AML-193 (cell line): ENCODE data around the gene C1orf141.
"Not testable (repeated sequence)": the region's sequence is repeated elsewhere in the genome, so short reads cannot be mapped to it uniquely, and the experiment has no call there.

ENCODE experiments used
- DNase-seq, 2 experiments: peaks; one replicate each; lab custom pipeline; 2025; lab: John Stamatoyannopoulos, UW

C1orf141 gene

DNA sequence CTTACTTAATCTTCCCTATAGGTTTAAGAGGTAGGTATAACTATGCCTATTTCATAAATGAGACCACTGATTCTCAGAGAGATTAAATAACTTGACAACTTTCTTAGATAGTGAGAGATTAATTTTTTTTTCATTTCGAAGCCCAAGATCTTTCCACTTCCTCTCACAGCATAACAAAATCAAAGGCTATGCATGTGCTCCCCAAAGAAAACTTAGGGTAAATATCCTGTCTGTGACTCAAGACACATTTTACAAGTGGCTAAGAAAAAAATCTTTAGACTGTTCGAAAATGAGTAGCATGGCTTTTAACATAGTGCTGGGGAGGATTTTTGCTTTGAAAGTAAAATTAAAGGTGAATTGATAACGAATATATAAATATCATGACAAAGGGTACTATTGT lies 8.2 kb upstream of the C1orf141 start:
- no peak for DNase-seq

DNA sequence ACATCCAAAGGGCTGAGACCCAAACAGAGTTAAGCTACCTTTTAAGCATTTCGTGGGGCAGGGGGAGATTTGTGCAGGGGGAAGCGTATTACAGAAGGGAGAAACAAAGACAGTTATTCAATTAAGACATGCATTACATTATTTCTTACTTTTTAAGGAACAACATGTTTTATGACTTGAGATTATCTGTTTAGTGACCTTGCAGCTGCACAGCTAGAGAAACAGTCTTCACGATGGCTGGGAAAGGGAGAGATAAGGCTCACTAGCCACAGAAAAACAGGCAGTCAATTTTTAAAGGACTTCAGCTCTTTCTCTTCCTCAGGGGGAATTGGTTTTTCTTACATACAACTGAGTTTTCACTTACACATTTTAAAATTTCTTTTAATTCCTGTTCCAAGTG lies 7.1 kb upstream of the C1orf141 start:
- DNase-seq, result not testable (repeated sequence)

DNA sequence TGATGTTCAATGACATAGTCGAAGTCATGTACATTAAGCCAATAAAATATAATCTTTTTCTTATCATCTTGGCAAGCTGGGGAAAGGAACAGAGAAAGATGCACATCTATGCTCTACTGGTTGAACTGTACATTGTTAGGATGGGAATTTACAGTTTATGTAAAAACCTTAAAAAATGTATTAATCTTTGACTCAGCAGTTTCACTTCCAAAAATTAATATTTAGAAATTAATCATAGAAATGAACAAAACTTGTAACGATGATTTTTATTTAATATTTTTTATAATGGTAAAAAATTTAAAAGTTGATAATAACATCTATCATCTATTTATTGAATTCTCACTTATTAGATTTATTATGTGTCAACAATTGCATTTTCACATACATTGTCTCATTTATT lies 5.7 kb upstream of the C1orf141 start:
- DNase-seq, result no peak

DNA sequence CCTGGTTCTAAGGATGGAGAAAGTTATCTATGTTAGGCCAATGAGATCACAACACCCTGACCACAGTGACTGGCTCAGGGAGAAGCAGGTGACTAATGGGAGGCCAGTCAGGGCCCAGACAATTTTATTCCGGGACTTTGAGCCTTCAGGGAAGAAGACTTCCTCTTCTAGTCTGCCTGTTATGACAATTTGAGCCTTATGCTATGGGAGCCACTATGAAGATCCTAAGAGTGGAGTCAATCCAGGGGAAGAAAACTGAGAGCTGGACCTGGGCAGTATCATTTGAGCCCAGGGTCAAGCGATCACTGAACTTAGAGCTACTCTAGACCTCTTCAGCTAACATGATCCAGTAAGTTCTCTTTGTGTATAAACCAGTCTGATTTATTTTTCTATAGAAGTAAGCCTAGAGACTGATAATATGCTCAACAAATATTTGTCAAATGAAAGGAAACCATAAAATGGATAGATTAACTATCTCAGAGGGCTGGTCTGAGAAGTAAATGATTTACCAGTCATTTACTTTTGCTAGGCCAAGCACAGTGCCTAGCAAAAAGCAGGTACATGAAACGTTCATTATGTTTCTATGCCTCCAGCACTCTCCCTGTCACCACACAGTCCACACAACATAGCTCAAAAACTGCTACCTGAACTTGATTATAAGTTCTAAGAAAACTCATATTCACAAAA lies 4.2 kb upstream of the C1orf141 start:
- no peak for DNase-seq

DNA sequence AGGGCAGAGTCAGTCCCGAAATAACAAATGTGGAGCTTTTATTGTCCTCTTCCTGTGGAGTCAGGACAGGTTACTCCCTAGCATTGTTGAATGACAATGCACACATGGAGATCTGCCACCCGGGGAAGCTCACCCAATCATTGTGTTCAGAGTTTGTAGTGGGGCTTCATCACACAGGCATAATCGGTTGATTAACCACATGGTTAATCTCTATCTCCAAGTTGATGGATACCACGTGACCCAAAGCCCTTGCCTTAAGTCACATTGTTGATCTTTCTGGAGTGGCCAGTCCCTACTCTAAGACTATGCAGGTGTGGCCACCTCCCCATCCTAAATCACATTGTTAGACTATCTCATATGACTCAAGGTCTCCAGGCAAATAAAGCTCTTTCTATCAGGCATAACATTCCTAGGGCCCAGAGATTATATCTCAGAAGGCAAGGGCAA lies 2.6 kb upstream of the C1orf141 start:
- no peak for DNase-seq

DNA sequence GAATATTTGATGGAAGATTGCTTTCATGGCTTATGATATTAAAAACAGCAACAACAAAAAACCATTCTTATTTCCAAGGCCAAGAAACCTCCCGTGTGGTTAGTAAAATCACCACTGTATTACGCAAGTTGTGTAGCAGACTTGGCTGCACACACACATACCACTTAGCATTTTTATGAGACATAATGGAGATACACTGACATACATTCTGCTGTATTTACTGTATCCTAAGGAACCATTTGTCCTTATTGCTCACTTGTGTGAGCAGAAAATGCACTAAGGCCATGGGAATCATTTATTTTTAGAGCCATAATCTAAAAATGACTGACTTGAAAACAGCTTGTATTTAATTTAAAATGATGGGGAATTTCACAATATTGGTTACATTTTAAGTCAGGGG lies 584 bp upstream of the C1orf141 start:
- DNase-seq, result peak; percentile 18 to 28

DNA sequence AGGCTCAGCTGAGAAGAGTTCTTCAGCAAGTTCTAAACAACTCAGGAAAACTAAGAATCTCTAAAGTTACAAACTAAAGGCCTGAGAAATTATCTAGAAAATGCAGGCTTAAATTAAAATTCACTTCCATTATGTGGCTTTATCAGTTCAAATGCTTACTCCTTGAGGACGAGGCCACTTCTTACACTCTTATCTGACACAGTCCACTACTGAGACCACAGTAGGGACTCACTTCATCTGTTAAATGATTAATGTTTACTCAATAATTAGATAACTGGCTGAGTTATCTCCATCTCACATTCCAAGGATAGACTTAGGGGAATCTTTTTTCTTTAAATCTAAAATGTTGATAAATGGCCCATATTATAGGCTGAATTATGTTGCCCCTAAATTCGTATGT lies 1.6 kb downstream of the C1orf141 start:
- no peak for DNase-seq

DNA sequence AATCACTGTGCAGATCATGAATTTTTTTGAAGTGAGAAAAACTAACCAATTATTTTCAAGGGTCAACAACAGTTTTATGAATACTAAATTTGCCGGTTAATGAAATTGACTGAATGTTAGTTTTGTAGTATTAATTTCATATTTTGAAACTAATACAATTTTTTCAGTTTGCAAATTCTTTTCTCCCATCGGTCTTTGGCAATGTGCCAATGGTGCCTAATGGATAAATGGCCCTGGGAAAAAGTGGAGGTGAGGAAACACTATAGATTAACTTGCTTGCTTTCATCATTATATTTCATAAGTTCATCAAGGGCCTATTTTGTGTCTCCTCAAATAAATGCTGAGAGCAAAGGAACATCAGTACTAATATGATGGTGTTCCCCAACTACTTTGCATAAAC lies 4.1 kb downstream of the C1orf141 start:
- no peak for DNase-seq

DNA sequence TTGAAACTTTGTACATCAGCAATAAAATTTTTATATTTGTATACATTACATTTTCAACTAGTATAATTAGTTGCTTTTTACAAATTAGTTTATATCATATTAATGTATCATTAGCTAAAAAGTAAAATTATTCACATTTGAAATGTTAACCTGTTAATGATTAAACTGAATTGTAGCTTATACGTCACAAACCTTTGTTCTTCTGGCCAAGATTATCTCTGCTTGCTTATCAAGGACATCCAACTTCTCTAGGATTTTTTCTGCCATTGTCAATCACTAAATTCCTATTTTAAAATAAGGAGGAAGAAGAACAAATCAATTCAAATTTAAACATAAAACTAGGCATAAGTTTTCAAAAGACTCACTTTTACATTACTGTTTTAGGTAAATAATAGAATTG lies 7.8 kb downstream of the C1orf141 start:
- no peak for DNase-seq

DNA sequence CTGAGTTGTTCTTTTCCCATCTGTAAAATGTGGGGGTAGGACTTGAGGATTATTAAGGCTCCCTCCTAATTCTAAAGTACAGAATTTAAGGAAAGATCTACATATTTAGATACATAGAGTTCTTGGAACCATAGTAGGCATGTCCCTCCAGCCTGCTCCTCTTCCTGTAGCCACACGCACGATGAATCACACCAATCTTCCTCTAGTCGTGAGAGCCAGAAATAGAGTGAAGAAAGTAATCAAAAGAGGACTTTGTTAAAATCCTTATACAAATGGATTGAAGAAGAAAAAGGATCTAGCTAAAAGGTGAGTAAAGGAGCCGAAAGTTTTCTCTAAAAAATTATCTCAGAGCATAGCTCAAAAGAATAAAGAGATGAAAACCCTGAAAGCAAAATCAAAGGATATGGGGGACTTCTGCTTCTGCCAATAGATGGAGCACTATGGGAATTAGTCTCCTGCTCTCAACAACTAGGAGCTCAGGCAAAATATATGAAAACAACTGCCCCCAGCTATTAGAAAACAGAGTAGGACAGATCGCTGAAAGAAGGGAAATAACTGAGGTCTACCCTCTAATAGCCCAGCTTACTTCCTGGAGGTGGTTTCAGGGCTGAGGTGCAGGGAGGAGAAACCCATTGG lies 8.5 kb downstream of the C1orf141 start:
- DNase-seq, result no peak

DNA sequence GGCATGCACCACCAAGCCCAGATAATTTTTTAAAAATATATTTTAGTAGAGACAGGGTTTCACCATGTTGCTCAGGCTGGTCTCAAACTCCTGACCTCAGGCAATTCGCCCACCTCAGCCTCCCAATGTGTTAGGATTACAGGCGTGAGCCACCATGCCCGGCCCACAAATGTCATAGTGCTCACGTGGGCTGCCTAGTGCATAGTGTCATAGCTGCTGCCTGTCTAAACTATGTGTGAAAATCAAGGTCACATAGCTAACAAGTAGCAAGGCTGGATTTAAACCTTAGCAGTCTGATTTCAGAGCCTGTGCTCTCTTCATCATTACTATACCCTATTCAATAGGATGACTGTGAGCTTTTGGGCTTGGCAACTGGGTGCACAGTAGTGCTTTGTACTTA lies 10.3 kb downstream of the C1orf141 start:
- no peak for DNase-seq

DNA sequence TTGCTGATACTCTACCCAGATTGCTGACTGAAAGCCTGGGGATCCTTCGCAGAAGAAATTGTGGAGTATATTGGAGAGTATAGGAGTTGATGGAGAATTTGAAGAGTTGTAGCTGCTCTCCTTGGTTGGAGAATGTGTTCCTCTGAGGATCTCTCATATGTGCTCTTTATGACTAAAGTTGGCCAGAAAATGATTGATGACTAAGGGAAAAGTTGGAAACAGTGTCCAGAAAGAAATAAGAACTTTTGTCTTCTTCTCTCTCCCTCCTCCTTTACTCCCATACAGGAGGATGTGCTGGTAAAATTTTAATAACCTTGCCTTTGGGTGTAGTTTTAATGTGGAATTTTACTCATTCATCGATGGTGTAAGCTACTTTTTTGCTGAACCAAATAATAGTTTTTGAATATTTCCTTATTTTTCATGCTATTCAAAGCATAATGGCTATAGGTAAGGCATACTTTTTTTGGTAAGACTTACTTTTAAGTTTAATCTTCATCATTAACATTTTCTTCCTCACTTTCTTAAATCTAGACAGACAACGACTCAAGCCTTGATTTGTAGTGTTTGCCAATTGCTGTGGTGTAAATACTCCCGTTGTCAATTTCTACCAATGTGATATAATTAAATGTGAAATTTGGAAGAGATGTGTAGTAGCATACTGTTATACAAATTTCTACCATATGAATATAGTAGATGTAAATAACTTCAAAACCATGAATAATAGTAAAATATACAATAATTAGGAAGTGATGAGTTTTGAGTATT lies 13.7 kb downstream of the C1orf141 start:
- no peak for DNase-seq

DNA sequence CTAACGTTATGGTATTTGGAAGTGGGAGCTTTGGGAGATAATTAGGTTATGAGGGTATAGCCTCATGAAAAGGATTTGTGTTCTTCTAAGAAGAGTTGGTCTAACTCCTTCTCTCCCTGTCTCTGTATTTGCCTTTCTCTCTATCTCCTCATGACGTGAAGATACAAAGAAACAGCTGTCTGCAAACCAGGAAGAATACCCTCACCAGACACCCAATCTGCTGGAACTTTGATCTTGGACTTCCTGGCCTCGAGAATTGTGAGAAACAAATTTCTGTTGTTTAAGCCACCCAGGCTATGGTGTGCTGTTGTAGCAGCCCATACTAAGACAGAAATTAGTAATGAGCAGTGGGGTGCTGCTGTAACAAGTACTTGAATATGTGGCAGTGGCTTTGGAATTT lies 16.1 kb downstream of the C1orf141 start:
- DNase-seq, result no peak

DNA sequence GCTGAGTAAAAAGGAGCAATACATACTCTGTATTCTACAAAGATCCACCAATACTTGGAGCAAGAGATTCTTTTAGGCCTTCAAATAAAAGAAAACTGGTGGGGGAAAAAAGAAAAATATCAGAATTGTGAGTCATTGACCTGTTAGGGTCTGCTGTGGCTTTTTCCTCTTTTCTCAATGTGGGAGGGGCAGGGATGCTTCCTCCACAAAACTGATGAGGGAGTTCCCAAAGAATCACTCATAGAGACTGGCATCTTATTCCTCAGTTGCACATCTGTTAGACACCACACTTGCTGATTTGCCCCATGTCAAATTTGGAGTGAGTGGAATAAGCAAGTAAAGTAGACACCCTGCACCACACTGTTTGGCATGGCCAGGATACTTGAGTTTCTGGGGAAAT lies 16.6 kb downstream of the C1orf141 start:
- DNase-seq, result no peak

DNA sequence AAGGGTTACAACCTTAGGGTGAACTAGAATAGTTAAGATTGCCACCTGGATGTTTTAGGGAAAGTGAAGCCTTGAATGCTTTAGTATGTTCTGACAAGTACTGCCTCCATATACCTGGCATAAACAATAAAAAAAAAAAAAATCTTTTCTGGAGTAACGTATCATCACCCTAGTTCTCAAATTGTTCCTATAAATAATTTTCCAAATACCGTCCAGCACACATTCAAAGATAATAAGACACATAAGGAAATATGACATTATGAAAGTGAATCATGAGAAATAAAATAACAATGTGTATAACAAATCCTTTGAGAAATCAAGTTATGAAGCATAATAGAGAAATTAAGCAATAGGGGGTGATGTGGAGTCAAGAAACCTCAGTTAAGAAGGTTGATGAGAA lies 20.6 kb downstream of the C1orf141 start:
- no peak for DNase-seq

DNA sequence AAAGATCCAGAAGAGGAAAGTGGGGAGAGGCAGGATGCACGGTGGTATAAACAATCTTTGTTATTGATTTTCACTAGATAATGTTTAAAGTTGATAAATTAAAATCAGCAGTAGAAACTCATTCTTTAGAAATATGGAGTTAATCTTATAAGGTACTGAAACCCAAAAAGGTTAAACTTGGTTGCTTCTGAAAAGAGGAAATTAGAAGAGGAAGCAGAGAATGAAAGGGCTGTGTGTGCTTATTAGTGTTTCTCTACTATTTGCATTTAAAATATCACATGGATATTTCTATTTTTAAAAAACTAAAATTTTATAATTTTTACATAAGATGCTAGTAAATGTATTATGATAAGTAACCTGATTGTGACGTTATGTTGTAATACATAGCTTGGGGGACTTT lies 24.4 kb downstream of the C1orf141 start:
- DNase-seq, result peak; percentile 33 to 37

DNA sequence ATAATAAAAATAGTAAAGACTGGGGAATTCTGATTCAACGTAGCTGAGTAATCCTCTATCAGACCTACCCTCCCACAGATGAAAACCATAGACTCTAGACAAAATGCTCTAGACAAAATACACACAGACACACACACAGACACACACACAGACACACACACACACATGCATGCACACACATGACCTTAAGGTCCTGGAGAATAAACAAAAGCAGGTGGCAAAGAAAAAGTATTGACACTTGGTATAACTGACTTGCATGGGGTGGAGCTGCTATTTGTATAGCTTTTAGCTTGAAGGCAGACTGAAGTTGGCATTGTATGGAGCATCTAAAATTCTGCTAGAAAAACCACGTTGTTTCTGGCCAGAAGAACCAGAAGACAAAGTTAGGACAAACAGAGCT lies 29.3 kb downstream of the C1orf141 start:
- DNase-seq, result no peak

DNA sequence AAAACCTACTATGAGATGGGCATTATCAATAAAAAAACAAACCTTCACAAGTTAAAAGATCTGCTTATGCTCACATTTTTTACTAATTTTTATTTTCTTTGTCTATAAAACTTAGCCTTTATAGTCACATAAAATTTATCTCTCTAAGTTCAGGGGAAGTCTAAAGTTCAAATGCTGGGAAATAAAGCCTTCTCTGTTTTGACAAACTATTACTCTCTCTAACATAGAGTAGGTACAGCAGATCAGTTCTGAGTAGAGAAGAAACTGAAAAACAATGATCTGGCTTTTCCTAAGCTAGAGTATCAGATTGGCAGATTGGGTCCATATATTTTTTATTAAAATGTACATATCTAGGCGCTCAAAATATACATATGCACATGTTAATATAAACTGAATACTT lies 31.2 kb downstream of the C1orf141 start:
- no peak for DNase-seq

DNA sequence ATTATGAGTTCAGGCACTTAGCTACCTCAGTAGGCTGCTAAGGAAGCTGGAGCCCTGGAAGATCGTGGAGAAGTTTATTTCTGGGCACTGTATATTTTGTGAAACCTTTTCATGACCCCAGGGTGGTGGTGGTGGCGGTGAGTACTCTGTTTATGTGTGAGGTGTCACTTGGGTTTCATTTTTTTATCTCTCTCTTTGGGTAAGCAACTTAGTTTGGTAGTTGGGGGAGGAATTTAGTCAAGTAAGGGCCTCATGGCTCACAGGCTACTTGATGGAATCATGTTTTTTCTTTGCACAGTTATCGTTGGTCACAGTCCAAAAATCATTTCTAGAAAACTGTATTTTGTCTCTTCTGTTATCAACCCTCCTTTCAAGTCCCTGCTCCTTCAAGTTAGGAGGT lies 33.9 kb downstream of the C1orf141 start:
- no peak for DNase-seq

DNA sequence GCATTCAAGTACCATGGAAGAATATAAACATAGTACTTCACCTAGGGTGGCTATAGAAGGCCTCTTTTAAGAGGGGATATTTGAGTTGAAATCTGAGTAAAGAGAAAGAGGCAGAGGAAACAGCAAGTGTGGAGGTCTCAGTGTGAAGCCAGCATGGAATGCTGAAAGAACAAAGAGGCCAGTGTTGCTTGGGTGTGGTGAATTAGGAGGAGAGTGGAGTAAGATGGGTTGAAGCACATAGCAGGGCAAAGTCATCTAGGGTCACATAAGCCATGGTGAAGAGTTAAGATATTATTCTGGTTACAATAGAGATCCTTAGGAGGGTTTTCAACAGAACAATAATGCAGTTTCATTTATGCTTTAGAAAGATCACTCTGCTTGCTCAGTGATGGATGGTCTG lies 37.5 kb downstream of the C1orf141 start:
- DNase-seq, result no peak

DNA sequence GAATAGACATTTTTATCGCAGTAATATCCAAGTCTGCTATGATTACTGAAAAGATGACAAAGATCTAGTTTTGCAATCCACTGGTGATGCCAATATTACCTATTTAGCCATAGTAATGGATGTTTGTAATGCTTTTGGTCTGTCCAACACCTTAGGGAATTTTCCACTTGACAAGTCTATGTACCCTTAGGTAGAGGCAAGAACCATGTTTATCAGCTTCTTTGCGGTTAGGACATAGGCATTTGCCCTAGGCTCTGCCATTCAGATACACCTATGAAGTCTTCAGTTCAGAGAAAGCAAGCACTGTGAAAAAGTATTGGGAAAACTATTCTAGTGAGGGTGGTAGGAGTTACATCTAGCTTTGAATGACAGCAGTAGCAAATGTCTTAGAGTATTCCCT lies 40.6 kb downstream of the C1orf141 start:
- DNase-seq, result no peak

DNA sequence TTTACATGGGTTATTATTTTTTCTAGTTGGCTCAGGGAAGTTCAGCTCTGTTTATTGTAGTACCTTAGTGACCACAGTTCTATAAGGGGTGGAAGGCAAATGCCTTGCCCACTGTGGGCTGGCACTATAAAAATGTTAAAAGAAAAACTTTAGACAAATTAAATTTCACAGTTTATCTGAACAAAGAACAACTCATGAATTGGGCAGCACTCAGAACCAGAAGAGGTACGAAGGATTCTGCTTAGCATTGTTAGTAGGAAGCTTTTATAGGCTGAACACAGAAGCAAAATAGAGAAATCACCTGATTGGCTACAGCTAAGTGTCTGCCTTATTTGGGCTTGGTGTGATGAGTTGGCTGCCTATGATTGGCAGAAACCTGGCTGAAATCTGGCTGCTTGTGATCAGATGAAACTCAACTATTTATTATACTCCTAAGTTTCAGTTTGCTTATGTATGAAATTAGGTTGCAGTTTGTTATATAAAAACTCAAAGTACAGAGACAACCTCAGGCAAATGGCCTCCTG lies 45.0 kb downstream of the C1orf141 start:
- no peak for DNase-seq

DNA sequence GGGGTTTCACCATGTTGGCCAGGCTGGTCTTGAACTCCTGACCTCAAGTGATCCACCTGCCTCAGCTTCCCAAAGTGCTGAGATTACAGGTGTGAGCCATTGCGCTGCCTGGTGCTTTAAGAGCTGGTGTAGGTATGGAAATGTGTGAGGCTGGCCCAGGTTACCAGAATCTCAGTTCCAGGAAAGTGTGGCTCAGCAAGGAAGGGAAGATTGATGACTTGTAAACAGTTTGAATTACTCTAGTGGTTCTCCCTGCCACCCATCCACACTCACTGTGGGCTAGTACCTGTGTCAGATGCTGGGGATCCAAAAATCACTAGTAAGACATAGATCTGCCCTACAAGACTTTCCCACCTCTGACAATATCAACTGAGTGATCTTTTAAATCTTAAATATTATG lies 46.3 kb downstream of the C1orf141 start:
- no peak for DNase-seq
